BE2C (cell line): Measurements from ENCODE around the gene UBXN10.
A peak's percentile ranks its signal among the peaks of the same experiment; 100 is the strongest.

Source experiments
- DNase-seq: peaks from one replicate; pipeline ENCODE4 v3.0.0-alpha.2; 2020
- H3K27me3 ChIP-seq: fragments of 250-450 bp; sonication (Bioruptor Pico); 2 replicates; pipeline ENCODE4 v1.5.1; 2020; ENCODE audit warnings: mild to moderate bottlenecking
- H3K36me3 ChIP-seq: fragments of 250-450 bp; sonication (Bioruptor Pico); 2 replicates; pipeline ENCODE4 v1.5.1; 2020; ENCODE audit warnings: mild to moderate bottlenecking
- H3K4me1 ChIP-seq: fragments of 250-450 bp; sonication (Bioruptor Pico); 2 replicates; pipeline ENCODE4 v1.5.1; 2020
- H3K4me3 ChIP-seq: 2 replicates; pipeline ENCODE4 v1.5.1; 2011; ENCODE audit warnings: low read depth, low read length
- H3K9me3 ChIP-seq: fragments of 250-450 bp; sonication (Bioruptor Pico); 2 replicates; pipeline ENCODE4 v1.5.1; 2020
- CTCF ChIP-seq: IDR thresholded peaks from 2 replicates; pipeline ENCODE4 v1.5.1; 2012; ENCODE audit warnings: mild to moderate bottlenecking, low read depth, low read length

Gene UBXN10

GRCh38 chr1:20210736-20211460, 25.0 kb downstream of the UBXN10 start:
- no peak for DNase-seq
- no peaks in the 10 kb centered on the region for H3K9me3 ChIP-seq
- H3K36me3 ChIP-seq: no peaks in the 10 kb centered on the region
- TF ChIP-seq CTCF: no peak
- no peak overlapping the region for H3K4me3 ChIP-seq
- peaks cover 5% of the 10 kb centered on the region; the same call in 1 of the 2 replicates for H3K4me1 ChIP-seq
- no peaks in the 10 kb centered on the region for H3K27me3 ChIP-seq

- peaks cover 5% of the 10 kb centered on the region; the same call in 1 of the 2 replicates for H3K4me1 ChIP-seq
Observed at GRCh38 chr1:20211511-20211931, 25.6 kb downstream of the UBXN10 start.

GRCh38 chr1:20212085-20212684, 26.3 kb downstream of the UBXN10 start:
- DNase-seq: no peak
- no peaks in the 10 kb centered on the region for H3K27me3 ChIP-seq
- H3K4me1 ChIP-seq: peaks cover 5% of the 10 kb centered on the region; the same call in 1 of the 2 replicates
- no peaks in the 10 kb centered on the region for H3K36me3 ChIP-seq
- TF ChIP-seq CTCF: no peak
- H3K4me3 ChIP-seq: peak overlapping the region; percentile 33
- H3K9me3 ChIP-seq: no peaks in the 10 kb centered on the region

More at GRCh38 chr1:20211511-20211931, 25.6 kb downstream of the UBXN10 start:
- Histone ChIP-seq H3K36me3 (no peaks in the 10 kb centered on the region), H3K27me3 (no peaks in the 10 kb centered on the region), H3K4me3 (no peak overlapping the region), H3K9me3 (no peaks in the 10 kb centered on the region)
- TF ChIP-seq CTCF: no peak
- DNase-seq: no peak

GRCh38 chr1:20212685-20213331, 26.9 kb downstream of the UBXN10 start:
- peaks cover 5% of the 10 kb centered on the region; the same call in 1 of the 2 replicates for H3K4me1 ChIP-seq
- peak; percentile 88 for DNase-seq
- H3K27me3 ChIP-seq: no peaks in the 10 kb centered on the region
- no peaks in the 10 kb centered on the region for H3K9me3 ChIP-seq
- TF ChIP-seq CTCF: peak; percentile 72
- H3K36me3 ChIP-seq: no peaks in the 10 kb centered on the region
- peak overlapping the region; percentile 33 for H3K4me3 ChIP-seq

GRCh38 chr1:20215716-20216115, 29.8 kb downstream of the UBXN10 start:
- no peak for TF ChIP-seq CTCF
- H3K27me3 ChIP-seq: no peaks in the 10 kb centered on the region
- peaks cover 5% of the 10 kb centered on the region; the same call in 1 of the 2 replicates for H3K4me1 ChIP-seq
- no peaks in the 10 kb centered on the region for H3K9me3 ChIP-seq
- H3K4me3 ChIP-seq: no peak overlapping the region
- no peaks in the 10 kb centered on the region for H3K36me3 ChIP-seq
- DNase-seq: no peak
